Smooth muscle cell (in vitro differentiated cells): Measurements from ENCODE around the gene ZNF33A. TPM values are rescaled to one million over a fixed set of nuclear protein-coding genes. Genes with fewer than 3 reads are reported as not detected.

Source experiments
- polyA plus RNA-seq: library from polyadenylated mRNA; unstranded; fragments of >200 nt; fragmentation: Nextera tagmentation; extraction: Ambion mirVana; gene quantifications from 2 replicates; pipeline ENCODE4 v1.2.1, GENCODE V29; 2016
- small RNA-seq: library from RNA; depleted of rRNA; stranded (forward); fragments of <200 nt; gene quantifications from one replicate; pipeline ENCODE3, GENCODE V24; 2014
- total RNA-seq: library from RNA; depleted of rRNA; stranded (reverse); fragments of >200 nt; gene quantifications from 2 replicates; pipeline ENCODE4 v1.2.3, GENCODE V29; 2014

The ZNF33A gene
- total and polyA plus RNA-seq, 2 experiments from 2014 or later = 1.4 to 9.2 TPM

Small RNA genes lying within 50 kb of the gene (small RNA-seq; reads per million reads assigned to genes)
- gene AL161931.1 (not detected), gene FXYD6P2 (not detected), gene RF00019 (not detected), gene RNU6-795P (not detected)

Other genes with a start within 250 kb of the ZNF33A start
- not detected in 2 replicates for gene ZNF248, start 153.1 kb upstream of the ZNF33A start, total RNA-seq
- not detected in 2 replicates for gene ZNF248, start 153.1 kb upstream of the ZNF33A start, polyA plus RNA-seq
- gene ZNF25, start 34.0 kb upstream of the ZNF33A start, total RNA-seq = 6.9 and 12.6 TPM in 2 replicates
- gene ZNF25, start 34.0 kb upstream of the ZNF33A start, polyA plus RNA-seq = 3.6 and 3.8 TPM in 2 replicates
- gene ZNF37A, start 83.7 kb downstream of the ZNF33A start, total RNA-seq = 7.1 and 30.3 TPM in 2 replicates
- 1.9 and 3.2 TPM in 2 replicates for gene ZNF37A, start 83.7 kb downstream of the ZNF33A start, polyA plus RNA-seq